Activated CD8-positive, alpha-beta memory T cell treated with anti-CD3 and anti-CD28 coated beads for 36 hours (primary cell): Measurements from ENCODE around the gene TTLL5. TPM values are rescaled to one million over a fixed set of nuclear protein-coding genes. Genes with fewer than 3 reads are reported as not detected.

Experiments used
- CTCF ChIA-PET: fragments of 350-600 bp; sonication (Branson Sonifier 250); formaldehyde crosslinking; loops from one replicate; lab custom pipeline; 2021; ENCODE audit warnings: antibody characterized with exemption; lab: Charles Lee
- POLR2A ChIA-PET: fragments of 350-600 bp; sonication (Branson Sonifier 250); formaldehyde crosslinking; loops from one replicate; lab custom pipeline; 2021; ENCODE audit warnings: antibody characterized with exemption; lab: Charles Lee
- total RNA-seq, 2 experiments: library from RNA; stranded (reverse); gene quantifications; one replicate each; pipeline ENCODE4 v1.2.3, GENCODE V29; 2021

TTLL5 gene
- total RNA-seq, 2 experiments from 2014 or later, result 32.2 to 39.2 TPM

GRCh38 chr14:75967866-75968265 lies 306.8 kb downstream of the TTLL5 start:
- POLR2A ChIA-PET, result no interaction called here
- CTCF ChIA-PET, result no interaction called here

GRCh38 chr14:75968456-75968855 lies 307.4 kb downstream of the TTLL5 start:
- POLR2A ChIA-PET, result no interaction called here
- CTCF ChIA-PET, result no interaction called here

- CTCF ChIA-PET, result interaction anchor here (1.0 kb wide), 1 partner anchor 10 kb away, joined by 3 read pairs; no protein-coding TSS in a partner anchor
These were observed 308.1 kb downstream of the TTLL5 start for GRCh38 chr14:75969126-75969525.

GRCh38 chr14:75969891-75970290 lies 308.8 kb downstream of the TTLL5 start:
- POLR2A ChIA-PET, result no interaction called here
- CTCF ChIA-PET, result interaction anchor here (1.0 kb wide), 1 partner anchor 9 kb away, joined by 3 read pairs; no protein-coding TSS in a partner anchor

More at GRCh38 chr14:75969126-75969525, 308.1 kb downstream of the TTLL5 start:
- POLR2A ChIA-PET, result no interaction called here

- ChIA-PET CTCF (no interaction called here), POLR2A (no interaction called here)
These were observed 309.9 kb downstream of the TTLL5 start for GRCh38 chr14:75970989-75971388.

GRCh38 chr14:75971509-75971908 lies 310.5 kb downstream of the TTLL5 start:
- POLR2A ChIA-PET, result no interaction called here
- CTCF ChIA-PET, result no interaction called here

GRCh38 chr14:75972801-75973421 lies 311.9 kb downstream of the TTLL5 start:
- POLR2A ChIA-PET, result no interaction called here
- CTCF ChIA-PET, result interaction anchor here (1.7 kb wide), 1 partner anchor 10 kb away, joined by 4 read pairs; no protein-coding TSS in a partner anchor

GRCh38 chr14:75976826-75977581 lies 316.0 kb downstream of the TTLL5 start:
- CTCF ChIA-PET, result no interaction called here
- POLR2A ChIA-PET, result interaction anchor here (0.7 kb wide), 1 partner anchor 63 kb away, joined by 9 read pairs; no protein-coding TSS in a partner anchor

- ChIA-PET CTCF (no interaction called here), POLR2A (interaction anchor here (0.7 kb wide), 1 partner anchor 64 kb away, joined by 9 read pairs; no protein-coding TSS in a partner anchor)
These were observed 316.5 kb downstream of the TTLL5 start for GRCh38 chr14:75977582-75977943.

GRCh38 chr14:75978249-75978731 lies 317.2 kb downstream of the TTLL5 start:
- CTCF ChIA-PET, result interaction anchor here (1.3 to 5.1 kb wide), 2 partner anchors 18 to 71 kb away, joined by 3 to 47 read pairs; no protein-coding TSS in a partner anchor

GRCh38 chr14:75979071-75979571 lies 318.1 kb downstream of the TTLL5 start:
- ChIA-PET POLR2A (no interaction called here), CTCF (interaction anchor here (0.9 to 5.1 kb wide), 4 partner anchors 10 to 270 kb away, joined by 3 to 47 read pairs (median 3); no protein-coding TSS in a partner anchor)

More at GRCh38 chr14:75978249-75978731, 317.2 kb downstream of the TTLL5 start:
- POLR2A ChIA-PET, result no interaction called here

GRCh38 chr14:75979648-75980565 lies 318.9 kb downstream of the TTLL5 start:
- CTCF ChIA-PET, result interaction anchor here (0.9 to 5.1 kb wide), 6 partner anchors 10 to 271 kb away, joined by 3 to 47 read pairs (median 3); no protein-coding TSS in a partner anchor
- POLR2A ChIA-PET, result no interaction called here

- POLR2A ChIA-PET, result no interaction called here
These were observed 319.8 kb downstream of the TTLL5 start for GRCh38 chr14:75980856-75981255.

GRCh38 chr14:75981426-75982265 lies 320.6 kb downstream of the TTLL5 start, which contains the start of gene TGFB3:
Gene TGFB3, minus strand, starts transcription at chr14:75981995. Its CDS starts 1,102 bp downstream, at chr14:75980893.
- ChIA-PET POLR2A (no interaction called here), CTCF (interaction anchor here (0.7 to 5.1 kb wide), 8 partner anchors 9 to 273 kb away, joined by 3 to 47 read pairs (median 4); no protein-coding TSS in a partner anchor)

More at GRCh38 chr14:75980856-75981255, 319.8 kb downstream of the TTLL5 start:
- CTCF ChIA-PET, result interaction anchor here (0.7 to 5.1 kb wide), 5 partner anchors 62 to 271 kb away, joined by 3 to 47 read pairs (median 4); no protein-coding TSS in a partner anchor

- CTCF ChIA-PET, result interaction anchor here (0.6 to 5.1 kb wide), 9 partner anchors 9 to 273 kb away, joined by 3 to 47 read pairs (median 3); no protein-coding TSS in a partner anchor
- POLR2A ChIA-PET, result no interaction called here
These were observed 321.4 kb downstream of the TTLL5 start for GRCh38 chr14:75982266-75983018.

- POLR2A ChIA-PET, result no interaction called here
- CTCF ChIA-PET, result interaction anchor here (0.6 to 5.1 kb wide), 8 partner anchors 8 to 274 kb away, joined by 3 to 47 read pairs (median 4); no protein-coding TSS in a partner anchor
These were observed 321.9 kb downstream of the TTLL5 start for GRCh38 chr14:75983019-75983358.

GRCh38 chr14:75984674-75985073 lies 323.6 kb downstream of the TTLL5 start:
- CTCF ChIA-PET, result interaction anchor here (1.4 kb wide), 1 partner anchor 330 kb away, joined by 3 read pairs; no protein-coding TSS in a partner anchor
- POLR2A ChIA-PET, result no interaction called here
